DOHH2 (cell line): Measurements from ENCODE around the gene VWDE.

Experiments used
- H3F3A ChIP-seq: fragments of 200-600 bp; sonication (generic), shearing (Covaris generic); 2 replicates; pipeline ENCODE4 v1.6.0; 2016; ENCODE audit warnings: antibody characterized with exemption, mild to moderate bottlenecking; ENCODE audit not compliant: control insufficient read depth, insufficient read depth
- H3K27ac ChIP-seq: fragments of 200-600 bp; sonication (generic); 2 replicates; pipeline ENCODE4 v1.5.1; 2014; ENCODE audit warnings: low read depth, mild to moderate bottlenecking, low read length, moderate library complexity
- H3K27me3 ChIP-seq: fragments of 200-600 bp; sonication (generic); 2 replicates; pipeline ENCODE4 v1.6.1; 2014; ENCODE audit warnings: mild to moderate bottlenecking, low read length, mixed read lengths; ENCODE audit not compliant: control insufficient read depth
- H3K36me3 ChIP-seq: fragments of 200-600 bp; sonication (generic); 2 replicates; pipeline ENCODE4 v1.6.1; 2014; ENCODE audit warnings: mild to moderate bottlenecking, low read length, moderate library complexity, mixed read lengths; ENCODE audit not compliant: control insufficient read depth
- H3K4me1 ChIP-seq: fragments of 200-600 bp; sonication (generic); 2 replicates; pipeline ENCODE4 v1.6.1; 2014; ENCODE audit warnings: mild to moderate bottlenecking, low read length, mixed read lengths; ENCODE audit not compliant: control insufficient read depth
- H3K4me2 ChIP-seq: fragments of 200-600 bp; sonication (generic); 2 replicates; pipeline ENCODE4 v1.6.0; 2014; ENCODE audit warnings: mild to moderate bottlenecking, low read length, moderate library complexity
- H3K4me3 ChIP-seq: fragments of 200-600 bp; sonication (generic); 2 replicates; pipeline ENCODE4 v1.5.1; 2014; ENCODE audit warnings: mild to moderate bottlenecking, low read length, mixed read lengths
- H3K79me2 ChIP-seq: fragments of 200-600 bp; sonication (generic); 2 replicates; pipeline ENCODE4 v1.6.1; 2014; ENCODE audit warnings: mild to moderate bottlenecking, low read length, mixed read lengths; ENCODE audit not compliant: control insufficient read depth
- H3K9me2 ChIP-seq: fragments of 200-600 bp; sonication (generic); replicated peaks from 2 replicates; pipeline ENCODE4 v1.6.1; 2014; ENCODE audit warnings: mild to moderate bottlenecking, low read length, mixed read lengths; ENCODE audit not compliant: control insufficient read depth
- H3K9me3 ChIP-seq: fragments of 200-600 bp; sonication (generic); 2 replicates; pipeline ENCODE4 v1.6.1; 2014; ENCODE audit warnings: antibody characterized with exemption, low read length, mixed read lengths; ENCODE audit not compliant: control insufficient read depth, insufficient read depth
- H4K20me1 ChIP-seq: fragments of 200-600 bp; sonication (generic); 2 replicates; pipeline ENCODE4 v1.6.0; 2014; ENCODE audit warnings: low read depth, mild to moderate bottlenecking, antibody characterized with exemption, low read length, moderate library complexity; ENCODE audit not compliant: control insufficient read depth, insufficient read depth
- EZH2phosphoT487 ChIP-seq: fragments of 200-600 bp; sonication (generic); IDR thresholded peaks from 2 replicates; pipeline ENCODE4 v1.6.1; 2017; ENCODE audit warnings: borderline replicate concordance, mild to moderate bottlenecking, antibody characterized with exemption, low read length, moderate library complexity, mixed read lengths
- TF ChIP-seq, protein P1 (sequence below): fragments of 200-600 bp; sonication (generic); IDR thresholded peaks from one replicate; pipeline ENCODE4 v1.5.1; 2014; ENCODE audit warnings: antibody characterized with exemption, mild to moderate bottlenecking, low read depth, low read length; ENCODE audit not compliant: poor library complexity, severe bottlenecking

Gene VWDE

DNA sequence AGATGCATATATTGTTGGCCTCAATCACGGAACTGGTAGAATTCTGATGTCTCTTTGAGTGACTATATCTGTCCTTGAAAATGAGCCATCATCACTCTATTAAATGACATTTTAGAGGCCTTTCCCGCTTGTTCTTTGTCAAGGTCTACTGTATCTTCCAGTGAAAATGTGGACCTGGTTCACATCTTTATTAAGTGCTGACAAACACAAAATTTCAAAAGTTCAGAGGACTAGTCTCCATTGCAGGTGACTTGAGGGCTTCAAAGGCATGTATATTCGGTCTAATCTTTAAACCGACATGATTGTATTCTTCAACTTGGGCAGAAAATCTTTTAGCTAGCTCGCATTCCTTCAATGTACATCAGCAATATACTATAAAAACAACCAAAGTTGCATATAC lies 36.6 kb upstream of the VWDE start:
- TF ChIP-seq, protein P1, sequence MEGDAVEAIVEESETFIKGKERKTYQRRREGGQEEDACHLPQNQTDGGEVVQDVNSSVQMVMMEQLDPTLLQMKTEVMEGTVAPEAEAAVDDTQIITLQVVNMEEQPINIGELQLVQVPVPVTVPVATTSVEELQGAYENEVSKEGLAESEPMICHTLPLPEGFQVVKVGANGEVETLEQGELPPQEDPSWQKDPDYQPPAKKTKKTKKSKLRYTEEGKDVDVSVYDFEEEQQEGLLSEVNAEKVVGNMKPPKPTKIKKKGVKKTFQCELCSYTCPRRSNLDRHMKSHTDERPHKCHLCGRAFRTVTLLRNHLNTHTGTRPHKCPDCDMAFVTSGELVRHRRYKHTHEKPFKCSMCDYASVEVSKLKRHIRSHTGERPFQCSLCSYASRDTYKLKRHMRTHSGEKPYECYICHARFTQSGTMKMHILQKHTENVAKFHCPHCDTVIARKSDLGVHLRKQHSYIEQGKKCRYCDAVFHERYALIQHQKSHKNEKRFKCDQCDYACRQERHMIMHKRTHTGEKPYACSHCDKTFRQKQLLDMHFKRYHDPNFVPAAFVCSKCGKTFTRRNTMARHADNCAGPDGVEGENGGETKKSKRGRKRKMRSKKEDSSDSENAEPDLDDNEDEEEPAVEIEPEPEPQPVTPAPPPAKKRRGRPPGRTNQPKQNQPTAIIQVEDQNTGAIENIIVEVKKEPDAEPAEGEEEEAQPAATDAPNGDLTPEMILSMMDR, result no peak
- no peak for TF ChIP-seq EZH2phosphoT487
- Histone ChIP-seq H4K20me1 (no peaks in the 10 kb centered on the region), H3F3A (no peaks in the 10 kb centered on the region)

DNA sequence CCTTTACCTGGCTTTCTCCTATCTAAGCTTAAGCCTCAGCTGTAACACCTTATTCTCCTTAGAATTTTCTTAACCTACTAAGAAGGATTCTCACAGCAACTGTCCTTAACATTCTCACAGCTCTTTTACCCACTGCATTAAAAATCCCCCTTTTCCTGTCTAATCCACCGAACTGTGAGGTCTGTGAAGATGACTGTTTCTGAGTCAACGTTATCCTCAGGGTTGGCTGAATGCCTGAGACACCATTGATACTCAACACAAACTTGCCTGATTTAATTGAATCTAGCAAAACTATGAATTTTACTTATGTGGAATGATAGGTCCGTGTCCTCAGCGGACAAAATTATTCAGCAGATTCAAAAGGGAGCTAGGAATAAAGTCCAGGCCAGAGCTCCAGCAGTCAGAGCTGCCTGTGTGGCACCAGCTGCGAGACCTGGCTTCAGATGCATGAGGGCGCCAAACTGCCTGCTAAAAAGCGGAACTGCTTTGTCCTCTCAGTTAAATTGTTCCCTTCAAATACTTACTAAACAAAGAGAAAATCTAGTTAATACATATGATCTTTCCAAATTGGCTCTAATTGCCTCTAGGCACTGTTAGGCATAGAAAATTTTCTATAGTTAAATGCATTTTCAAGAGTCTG lies 33.4 kb upstream of the VWDE start:
- no peaks in the 10 kb centered on the region for H3K9me2 ChIP-seq
- H3K36me3 ChIP-seq, result no peaks in the 10 kb centered on the region
- no peaks in the 10 kb centered on the region for H3F3A ChIP-seq
- no peaks in the 10 kb centered on the region for H3K4me1 ChIP-seq
- H3K4me2 ChIP-seq, result no peak overlapping the region
- H3K79me2 ChIP-seq, result no peaks in the 10 kb centered on the region
- no peak overlapping the region for H3K4me3 ChIP-seq
- no peaks in the 10 kb centered on the region for H4K20me1 ChIP-seq
- TF ChIP-seq EZH2phosphoT487, result no peak
- TF ChIP-seq, protein P1, result peak; percentile 26
- no peaks in the 10 kb centered on the region for H3K27me3 ChIP-seq
- no peaks in the 10 kb centered on the region for H3K9me3 ChIP-seq
- H3K27ac ChIP-seq, result no peak overlapping the region

More for the DNA sequence above, 36.6 kb upstream of the VWDE start:
- no peaks in the 10 kb centered on the region for H3K4me1 ChIP-seq
- no peaks in the 10 kb centered on the region for H3K36me3 ChIP-seq
- H3K9me2 ChIP-seq, result no peaks in the 10 kb centered on the region
- H3K4me2 ChIP-seq, result no peak overlapping the region
- no peak overlapping the region for H3K27ac ChIP-seq
- no peaks in the 10 kb centered on the region for H3K79me2 ChIP-seq
- H3K9me3 ChIP-seq, result no peaks in the 10 kb centered on the region
- H3K4me3 ChIP-seq, result no peak overlapping the region
- H3K27me3 ChIP-seq, result no peaks in the 10 kb centered on the region

DNA sequence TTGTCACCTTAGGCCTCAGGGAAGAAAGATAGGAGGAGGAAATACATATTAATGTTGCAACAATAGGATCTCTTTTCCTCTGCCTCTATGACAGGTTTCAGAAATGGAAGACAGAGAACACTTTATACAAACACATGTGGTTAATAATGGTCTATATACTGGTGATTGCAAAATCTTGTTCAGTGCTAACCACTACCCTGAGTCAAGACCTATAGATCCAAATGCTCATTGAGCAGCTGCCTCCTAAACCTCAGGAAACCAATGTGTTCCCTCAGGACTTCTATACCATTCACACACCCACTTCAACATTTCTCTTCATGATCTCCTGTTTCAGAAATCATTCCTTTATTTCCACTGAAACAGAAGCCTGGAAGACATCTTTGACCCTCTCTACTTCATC lies 32.5 kb upstream of the VWDE start:
- Histone ChIP-seq H3K36me3 (no peaks in the 10 kb centered on the region), H3K27me3 (no peaks in the 10 kb centered on the region), H3K4me2 (no peak overlapping the region), H4K20me1 (no peaks in the 10 kb centered on the region), H3F3A (no peaks in the 10 kb centered on the region), H3K9me3 (no peaks in the 10 kb centered on the region), H3K79me2 (no peaks in the 10 kb centered on the region), H3K27ac (no peak overlapping the region), H3K9me2 (no peaks in the 10 kb centered on the region), H3K4me1 (no peaks in the 10 kb centered on the region), H3K4me3 (no peak overlapping the region)
- TF ChIP-seq, protein P1, result no peak
- no peak for TF ChIP-seq EZH2phosphoT487
